HG03354 (cell line): ENCODE measurements around the gene ART4.

ENCODE experiments used
- ATAC-seq: cut with Tn5 transposase; IDR thresholded peaks from one replicate; pipeline ENCODE4 v1.9.1; 2021; ENCODE audit warnings: mild to moderate bottlenecking; ENCODE audit not compliant: unreplicated experiment, poor library complexity, severe bottlenecking

ART4 gene

GRCh38 chr12:14843425-14843887 lies at the start of gene ART4:
ART4 (minus strand) TSS chr12:14843526; CDS start chr12:14843113, 413 bp downstream.
- ATAC-seq = no peak

GRCh38 chr12:14892726-14893505 lies 49.6 kb upstream of the ART4 start:
- ATAC-seq = no peak

- ATAC-seq = no peak
Measured at GRCh38 chr12:14890701-14891100, 47.4 kb upstream of the ART4 start.

- no peak for ATAC-seq
Measured at GRCh38 chr12:14886271-14886670, 42.9 kb upstream of the ART4 start.

GRCh38 chr12:14885718-14886221 lies 42.4 kb upstream of the ART4 start, which contains the start of gene MGP:
MGP (minus strand) TSS chr12:14885854; CDS start chr12:14885791, 63 bp downstream.
- no peak for ATAC-seq

- peak; percentile 99 for ATAC-seq
Measured at GRCh38 chr12:14884458-14884878, 41.1 kb upstream of the ART4 start.

- ATAC-seq = no peak
Measured at GRCh38 chr12:14883686-14884085, 40.4 kb upstream of the ART4 start.

- no peak for ATAC-seq
Measured at GRCh38 chr12:14880890-14881453, 37.6 kb upstream of the ART4 start.

GRCh38 chr12:14879222-14879933 lies 36.1 kb upstream of the ART4 start:
- no peak for ATAC-seq

GRCh38 chr12:14878488-14878887 lies 35.2 kb upstream of the ART4 start:
- ATAC-seq = no peak

- no peak for ATAC-seq
Measured at GRCh38 chr12:14876833-14877232, 33.5 kb upstream of the ART4 start.

- ATAC-seq = no peak
Measured at GRCh38 chr12:14874882-14875281, 31.6 kb upstream of the ART4 start.

- ATAC-seq = no peak
Measured at GRCh38 chr12:14873440-14874185, 30.3 kb upstream of the ART4 start.

- no peak for ATAC-seq
Measured at GRCh38 chr12:14871886-14872285, 28.6 kb upstream of the ART4 start.

- ATAC-seq = no peak
Measured at GRCh38 chr12:14871247-14871646, 27.9 kb upstream of the ART4 start.

GRCh38 chr12:14868916-14869506 lies 25.7 kb upstream of the ART4 start:
- no peak for ATAC-seq

GRCh38 chr12:14860490-14860889 lies 17.2 kb upstream of the ART4 start:
- ATAC-seq = no peak

GRCh38 chr12:14858513-14858912 lies 15.2 kb upstream of the ART4 start:
- ATAC-seq = no peak

GRCh38 chr12:14854586-14855183 lies 11.4 kb upstream of the ART4 start:
- no peak for ATAC-seq
